SK-N-SH treated with all-trans-retinoic acid at 6 μM for 48 hours (cell line): ENCODE data around the gene ADCY9.

Source experiments
- ATAC-seq: fragments of 200-7000 bp; cut with Tn5 transposase; 3 replicates; pipeline ENCODE4 v1.9.1; 2020; ENCODE audit warnings: mild to moderate bottlenecking, moderate library complexity
- ARNTL ChIP-seq: fragments of 450-650 bp; formaldehyde crosslinking; IDR thresholded peaks from 2 replicates; pipeline ENCODE4 v1.5.0; 2020; ENCODE audit warnings: low read depth, mild to moderate bottlenecking, moderate library complexity, borderline replicate concordance
- CSDC2 ChIP-seq: fragments of 250-450 bp; sonication (Bioruptor Pico); IDR thresholded peaks from 2 replicates; pipeline ENCODE4 v1.5.0; 2020; ENCODE audit warnings: mild to moderate bottlenecking, moderate library complexity
- ESRRG ChIP-seq: fragments of 250-450 bp; sonication (Bioruptor Pico); IDR thresholded peaks from 2 replicates; pipeline ENCODE4 v1.6.1; 2021; ENCODE audit warnings: mild to moderate bottlenecking
- GLIS3 ChIP-seq: fragments of 250-450 bp; sonication (Bioruptor Pico); IDR thresholded peaks from 2 replicates; pipeline ENCODE4 v1.5.0; 2020; ENCODE audit warnings: mild to moderate bottlenecking, moderate library complexity
- ISL1 ChIP-seq: fragments of 250-450 bp; sonication (Bioruptor Pico); IDR thresholded peaks from 2 replicates; pipeline ENCODE4 v2.1.2; 2022; ENCODE audit warnings: mild to moderate bottlenecking, moderate library complexity
- OSR1 ChIP-seq: fragments of 250-450 bp; sonication (Bioruptor Pico); IDR thresholded peaks from 2 replicates; pipeline ENCODE4 v1.8.0; 2022; ENCODE audit warnings: moderate library complexity, mild to moderate bottlenecking, inconsistent platforms
- PPARA ChIP-seq: fragments of 250-450 bp; sonication (Bioruptor Pico); IDR thresholded peaks from 2 replicates; pipeline ENCODE4 v1.5.0; 2020; ENCODE audit warnings: mild to moderate bottlenecking, borderline replicate concordance
- RARB ChIP-seq: fragments of 250-450 bp; sonication (Bioruptor Pico); IDR thresholded peaks from 2 replicates; pipeline ENCODE4 v1.8.0; 2021; ENCODE audit warnings: mild to moderate bottlenecking, moderate library complexity
- SNAI2 ChIP-seq: fragments of 250-450 bp; sonication (Bioruptor Pico); IDR thresholded peaks from 2 replicates; pipeline ENCODE4 v1.5.0; 2020; ENCODE audit warnings: mild to moderate bottlenecking, moderate library complexity
- TCF4 ChIP-seq: fragments of 250-450 bp; sonication (Bioruptor Pico); IDR thresholded peaks from 2 replicates; pipeline ENCODE4 v1.8.0; 2021; ENCODE audit warnings: mild to moderate bottlenecking, moderate library complexity, borderline replicate concordance
- TOX ChIP-seq: fragments of 250-450 bp; sonication (Bioruptor Pico); IDR thresholded peaks from 2 replicates; pipeline ENCODE4 v1.8.0; 2021; ENCODE audit warnings: mild to moderate bottlenecking, moderate library complexity, borderline replicate concordance
- ZC3H10 ChIP-seq: fragments of 250-450 bp; sonication (Bioruptor Pico); IDR thresholded peaks from 2 replicates; pipeline ENCODE4 v1.5.1; 2021; ENCODE audit warnings: mild to moderate bottlenecking, moderate library complexity
- ZFP3 ChIP-seq: fragments of 250-450 bp; sonication (Bioruptor Pico); IDR thresholded peaks from 2 replicates; pipeline ENCODE4 v1.5.0; 2020; ENCODE audit warnings: mild to moderate bottlenecking, moderate library complexity
- ZNF565 ChIP-seq: fragments of 450-650 bp; formaldehyde crosslinking; conservative IDR thresholded peaks from 2 replicates; pipeline ENCODE4 v1.5.0; 2020; ENCODE audit warnings: low read depth, mild to moderate bottlenecking, moderate library complexity
- ZNF70 ChIP-seq: fragments of 450-650 bp; formaldehyde crosslinking; IDR thresholded peaks from 2 replicates; pipeline ENCODE4 v1.5.0; 2020; ENCODE audit warnings: mild to moderate bottlenecking, moderate library complexity
- TF ChIP-seq, protein P1 (sequence below): fragments of 250-450 bp; sonication (Bioruptor Pico); IDR thresholded peaks from 2 replicates; pipeline ENCODE4 v1.5.1; 2020; ENCODE audit warnings: low read depth, mild to moderate bottlenecking, moderate library complexity
- TF ChIP-seq, protein P2 (sequence below): fragments of 250-450 bp; sonication (Bioruptor Pico); IDR thresholded peaks from 2 replicates; pipeline ENCODE4 v1.5.1; 2021; ENCODE audit warnings: mild to moderate bottlenecking, moderate library complexity
- TF ChIP-seq, protein P3 (sequence below): fragments of 250-450 bp; sonication (Bioruptor Pico); IDR thresholded peaks from 2 replicates; pipeline ENCODE4 v1.8.0; 2020; ENCODE audit warnings: mild to moderate bottlenecking, moderate library complexity, borderline replicate concordance
- TF ChIP-seq, protein P4 (sequence below): fragments of 250-450 bp; sonication (Bioruptor Pico); IDR thresholded peaks from 2 replicates; pipeline ENCODE4 v1.5.0; 2020; ENCODE audit warnings: mild to moderate bottlenecking, moderate library complexity

The ADCY9 gene

DNA sequence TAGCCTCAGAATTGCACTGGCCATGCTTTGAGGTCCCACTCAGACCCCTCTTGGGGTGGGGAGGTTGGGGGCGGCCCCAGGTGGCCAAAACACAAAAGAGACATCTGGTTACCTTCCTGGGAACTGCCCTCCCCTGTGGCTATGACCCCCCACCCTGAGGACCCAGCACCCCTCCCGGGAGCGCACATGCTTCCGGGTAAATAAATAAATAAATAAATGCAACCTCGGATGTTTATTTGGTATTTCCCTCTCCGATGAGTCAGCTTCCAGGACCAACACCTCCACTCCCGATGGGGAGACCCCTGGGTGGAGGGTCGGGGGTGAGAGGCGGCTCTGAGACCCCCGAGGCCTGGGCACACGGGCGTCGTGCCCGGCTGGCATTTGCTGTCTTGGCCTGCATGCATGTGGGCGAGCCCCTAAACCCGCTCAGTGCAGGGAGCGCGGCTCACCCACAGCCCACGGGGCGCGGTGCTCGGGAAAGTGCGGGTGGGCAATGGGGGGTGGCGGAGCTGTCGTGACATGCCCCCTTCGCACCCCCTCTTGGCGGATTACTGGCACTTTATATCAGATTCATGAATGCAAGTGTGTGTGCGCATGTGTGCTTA lies 151.5 kb downstream of the ADCY9 start:
- no peak for ATAC-seq
- TF ChIP-seq TOX (CRISPR knock-in tag) (no peak), SNAI2 (CRISPR knock-in tag) (no peak), ZNF70 (CRISPR knock-in tag) (no peak), ARNTL (CRISPR knock-in tag) (no peak), ISL1 (CRISPR knock-in tag) (no peak), PPARA (CRISPR knock-in tag) (no peak), TCF4 (CRISPR knock-in tag) (no peak), RARB (CRISPR knock-in tag) (no peak)
- TF ChIP-seq, protein P1, sequence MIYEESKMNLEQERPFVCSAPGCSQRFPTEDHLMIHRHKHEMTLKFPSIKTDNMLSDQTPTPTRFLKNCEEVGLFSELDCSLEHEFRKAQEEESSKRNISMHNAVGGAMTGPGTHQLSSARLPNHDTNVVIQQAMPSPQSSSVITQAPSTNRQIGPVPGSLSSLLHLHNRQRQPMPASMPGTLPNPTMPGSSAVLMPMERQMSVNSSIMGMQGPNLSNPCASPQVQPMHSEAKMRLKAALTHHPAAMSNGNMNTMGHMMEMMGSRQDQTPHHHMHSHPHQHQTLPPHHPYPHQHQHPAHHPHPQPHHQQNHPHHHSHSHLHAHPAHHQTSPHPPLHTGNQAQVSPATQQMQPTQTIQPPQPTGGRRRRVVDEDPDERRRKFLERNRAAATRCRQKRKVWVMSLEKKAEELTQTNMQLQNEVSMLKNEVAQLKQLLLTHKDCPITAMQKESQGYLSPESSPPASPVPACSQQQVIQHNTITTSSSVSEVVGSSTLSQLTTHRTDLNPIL (CRISPR knock-in tag) = no peak
- TF ChIP-seq, protein P2, sequence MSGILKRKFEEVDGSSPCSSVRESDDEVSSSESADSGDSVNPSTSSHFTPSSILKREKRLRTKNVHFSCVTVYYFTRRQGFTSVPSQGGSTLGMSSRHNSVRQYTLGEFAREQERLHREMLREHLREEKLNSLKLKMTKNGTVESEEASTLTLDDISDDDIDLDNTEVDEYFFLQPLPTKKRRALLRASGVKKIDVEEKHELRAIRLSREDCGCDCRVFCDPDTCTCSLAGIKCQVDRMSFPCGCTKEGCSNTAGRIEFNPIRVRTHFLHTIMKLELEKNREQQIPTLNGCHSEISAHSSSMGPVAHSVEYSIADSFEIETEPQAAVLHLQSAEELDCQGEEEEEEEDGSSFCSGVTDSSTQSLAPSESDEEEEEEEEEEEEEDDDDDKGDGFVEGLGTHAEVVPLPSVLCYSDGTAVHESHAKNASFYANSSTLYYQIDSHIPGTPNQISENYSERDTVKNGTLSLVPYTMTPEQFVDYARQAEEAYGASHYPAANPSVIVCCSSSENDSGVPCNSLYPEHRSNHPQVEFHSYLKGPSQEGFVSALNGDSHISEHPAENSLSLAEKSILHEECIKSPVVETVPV = no peak

DNA sequence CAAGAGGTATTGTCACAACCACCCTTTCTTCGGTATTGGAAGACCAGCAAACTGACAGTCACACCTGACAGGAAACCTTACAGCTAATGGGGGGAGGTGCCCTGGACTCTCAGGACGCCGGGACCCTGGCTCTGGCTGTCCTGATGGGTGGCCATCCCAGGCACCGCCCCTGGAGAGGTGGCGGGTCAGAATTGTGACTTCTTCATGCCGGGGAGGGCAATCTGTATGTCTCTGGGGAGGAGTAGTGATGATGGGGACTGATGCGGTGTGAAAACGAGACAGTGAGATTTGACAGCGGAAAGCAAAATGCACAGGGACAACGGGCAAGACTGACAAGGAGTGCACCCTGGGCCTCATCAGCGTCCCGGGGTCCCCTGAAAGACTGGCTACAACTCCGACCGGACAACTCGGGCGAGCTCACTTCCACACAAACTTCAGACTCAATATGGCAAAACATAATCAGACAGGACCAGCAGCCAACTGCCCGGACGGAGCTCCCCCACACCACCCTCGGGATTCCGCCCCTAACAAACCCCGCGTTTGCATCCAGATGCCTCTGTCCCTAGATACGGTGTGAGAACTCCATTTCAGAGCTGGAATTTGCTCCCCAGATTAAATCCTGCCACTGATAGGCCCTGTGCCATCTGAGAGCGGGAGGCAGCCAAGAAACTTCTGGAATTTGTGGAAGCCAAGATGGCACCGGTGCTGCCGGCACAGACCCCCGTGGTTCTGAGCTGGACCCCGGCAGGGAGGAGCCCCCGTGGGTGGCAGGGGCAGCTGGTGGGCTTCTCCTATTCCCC lies 152.2 kb downstream of the ADCY9 start:
- no peak for TF ChIP-seq ZC3H10 (CRISPR knock-in tag)
- TF ChIP-seq SNAI2 (CRISPR knock-in tag) = no peak
- TF ChIP-seq TOX (CRISPR knock-in tag) = no peak
- TF ChIP-seq, protein P1 (CRISPR knock-in tag) = no peak
- TF ChIP-seq GLIS3 (CRISPR knock-in tag) = no peak
- no peak for TF ChIP-seq ESRRG (CRISPR knock-in tag)
- TF ChIP-seq, protein P2 = no peak
- TF ChIP-seq, protein P3, sequence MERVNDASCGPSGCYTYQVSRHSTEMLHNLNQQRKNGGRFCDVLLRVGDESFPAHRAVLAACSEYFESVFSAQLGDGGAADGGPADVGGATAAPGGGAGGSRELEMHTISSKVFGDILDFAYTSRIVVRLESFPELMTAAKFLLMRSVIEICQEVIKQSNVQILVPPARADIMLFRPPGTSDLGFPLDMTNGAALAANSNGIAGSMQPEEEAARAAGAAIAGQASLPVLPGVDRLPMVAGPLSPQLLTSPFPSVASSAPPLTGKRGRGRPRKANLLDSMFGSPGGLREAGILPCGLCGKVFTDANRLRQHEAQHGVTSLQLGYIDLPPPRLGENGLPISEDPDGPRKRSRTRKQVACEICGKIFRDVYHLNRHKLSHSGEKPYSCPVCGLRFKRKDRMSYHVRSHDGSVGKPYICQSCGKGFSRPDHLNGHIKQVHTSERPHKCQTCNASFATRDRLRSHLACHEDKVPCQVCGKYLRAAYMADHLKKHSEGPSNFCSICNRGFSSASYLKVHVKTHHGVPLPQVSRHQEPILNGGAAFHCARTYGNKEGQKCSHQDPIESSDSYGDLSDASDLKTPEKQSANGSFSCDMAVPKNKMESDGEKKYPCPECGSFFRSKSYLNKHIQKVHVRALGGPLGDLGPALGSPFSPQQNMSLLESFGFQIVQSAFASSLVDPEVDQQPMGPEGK (CRISPR knock-in tag) = no peak
- TF ChIP-seq CSDC2 (CRISPR knock-in tag) = no peak
- no peak for TF ChIP-seq PPARA (CRISPR knock-in tag)
- no peak for TF ChIP-seq RARB (CRISPR knock-in tag)
- TF ChIP-seq ARNTL (CRISPR knock-in tag) = no peak
- TF ChIP-seq TCF4 (CRISPR knock-in tag) = no peak
- TF ChIP-seq ZNF565 (CRISPR knock-in tag) = no peak
- TF ChIP-seq, protein P4, sequence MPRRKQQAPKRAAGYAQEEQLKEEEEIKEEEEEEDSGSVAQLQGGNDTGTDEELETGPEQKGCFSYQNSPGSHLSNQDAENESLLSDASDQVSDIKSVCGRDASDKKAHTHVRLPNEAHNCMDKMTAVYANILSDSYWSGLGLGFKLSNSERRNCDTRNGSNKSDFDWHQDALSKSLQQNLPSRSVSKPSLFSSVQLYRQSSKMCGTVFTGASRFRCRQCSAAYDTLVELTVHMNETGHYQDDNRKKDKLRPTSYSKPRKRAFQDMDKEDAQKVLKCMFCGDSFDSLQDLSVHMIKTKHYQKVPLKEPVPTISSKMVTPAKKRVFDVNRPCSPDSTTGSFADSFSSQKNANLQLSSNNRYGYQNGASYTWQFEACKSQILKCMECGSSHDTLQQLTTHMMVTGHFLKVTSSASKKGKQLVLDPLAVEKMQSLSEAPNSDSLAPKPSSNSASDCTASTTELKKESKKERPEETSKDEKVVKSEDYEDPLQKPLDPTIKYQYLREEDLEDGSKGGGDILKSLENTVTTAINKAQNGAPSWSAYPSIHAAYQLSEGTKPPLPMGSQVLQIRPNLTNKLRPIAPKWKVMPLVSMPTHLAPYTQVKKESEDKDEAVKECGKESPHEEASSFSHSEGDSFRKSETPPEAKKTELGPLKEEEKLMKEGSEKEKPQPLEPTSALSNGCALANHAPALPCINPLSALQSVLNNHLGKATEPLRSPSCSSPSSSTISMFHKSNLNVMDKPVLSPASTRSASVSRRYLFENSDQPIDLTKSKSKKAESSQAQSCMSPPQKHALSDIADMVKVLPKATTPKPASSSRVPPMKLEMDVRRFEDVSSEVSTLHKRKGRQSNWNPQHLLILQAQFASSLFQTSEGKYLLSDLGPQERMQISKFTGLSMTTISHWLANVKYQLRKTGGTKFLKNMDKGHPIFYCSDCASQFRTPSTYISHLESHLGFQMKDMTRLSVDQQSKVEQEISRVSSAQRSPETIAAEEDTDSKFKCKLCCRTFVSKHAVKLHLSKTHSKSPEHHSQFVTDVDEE (CRISPR knock-in tag) = no peak
- no peak for TF ChIP-seq ZFP3 (CRISPR knock-in tag)
- no peak for TF ChIP-seq OSR1 (CRISPR knock-in tag)
- no peak for TF ChIP-seq ISL1 (CRISPR knock-in tag)
- ATAC-seq = no peak
